Peyer's patch (tissue), 4 donors: Measurements from ENCODE around the gene SPRED1. TPM values are rescaled to one million over a fixed set of nuclear protein-coding genes. Genes with fewer than 3 reads are reported as not detected.

Source experiments
- DNase-seq, 3 donors: peaks; one replicate each; pipeline ENCODE4 v3.0.0-alpha.2; 2017 to 2019
- H3K27ac ChIP-seq, 4 donors: fragments of 200-600 bp; sonication (generic); one replicate each; pipeline ENCODE4 v1.5.1; 2016 to 2019
- H3K27me3 ChIP-seq, 2 donors: fragments of 200-600 bp; sonication (generic); one replicate each; pipeline ENCODE4 v1.5.1; 2019
- H3K36me3 ChIP-seq, 3 donors: fragments of 200-600 bp; sonication (generic); one replicate each; pipeline ENCODE4 v1.5.1; 2016 to 2019
- H3K4me1 ChIP-seq, 4 donors: fragments of 200-600 bp; sonication (generic); one replicate each; pipeline ENCODE4 v1.5.1; 2016 to 2019
- H3K4me3 ChIP-seq, 4 donors: fragments of 200-600 bp; sonication (generic); 1 replicate in 3 of 4; 2 replicates in 1 of 4; pipeline ENCODE4 v1.5.1; 2016 to 2019; ENCODE audit warnings: mild to moderate bottlenecking in 1 of 4
- H3K9me3 ChIP-seq, 4 donors: fragments of 200-600 bp; sonication (generic); one replicate each; pipeline ENCODE4 v1.5.1; 2016 to 2019; ENCODE audit warnings: mild to moderate bottlenecking in 1 of 4
- POLR2A ChIP-seq, 2 donors: fragments of 450-650 bp; IDR thresholded peaks; one replicate each; pipeline ENCODE4 v1.5.1; 2017; ENCODE audit warnings: antibody characterized with exemption in 2 of 2, mild to moderate bottlenecking in 2 of 2, moderate library complexity in 2 of 2
- total RNA-seq, 4 donors: library from RNA; depleted of rRNA; stranded (reverse); fragments of >200 nt; gene quantifications; one replicate each; pipeline ENCODE4 v1.1.0, GENCODE V29; 2016
- TF ChIP-seq, protein P1 (sequence below), 6 experiments: fragments of 450-650 bp in 4 of 6; fragments of 200-600 bp in 2 of 6; sonication (generic) in 1 of 6; IDR thresholded peaks; one replicate each; pipeline ENCODE4 v1.5.1; 2017 to 2019; ENCODE audit warnings: antibody characterized with exemption in 6 of 6, mild to moderate bottlenecking in 3 of 6, moderate library complexity in 1 of 6

SPRED1 gene
- total RNA-seq, 4 donors from 2014 or later, result 8.9 to 40.4 (median 20.2) TPM

DNA sequence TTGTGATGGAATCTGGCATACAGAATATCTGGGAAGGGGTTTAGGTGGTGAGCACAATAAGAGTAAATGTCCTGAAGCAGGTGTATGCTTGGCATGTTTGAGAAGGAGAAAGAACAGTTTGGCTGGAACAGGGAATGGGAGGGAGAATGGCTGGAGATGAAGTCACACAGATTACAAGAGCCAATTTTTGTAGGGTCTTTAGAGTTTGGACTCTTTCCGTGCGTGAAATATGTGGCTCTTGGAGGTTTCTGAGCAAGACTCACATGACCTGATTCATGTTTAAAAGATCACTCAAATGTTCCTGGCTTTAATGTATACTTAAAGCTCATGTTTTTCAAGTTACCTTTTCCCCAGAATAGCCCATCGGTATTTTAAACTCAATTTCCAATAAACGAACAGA, 32.8 kb downstream of the SPRED1 start:
- DNase-seq, result no peak
- no peaks in the 10 kb centered on the region for H3K36me3 ChIP-seq
- H3K4me1 ChIP-seq, result no peaks in the 10 kb centered on the region
- H3K27me3 ChIP-seq, result no peaks in the 10 kb centered on the region
- no peak overlapping the region for H3K27ac ChIP-seq
- no peak overlapping the region for H3K4me3 ChIP-seq
- no peaks in the 10 kb centered on the region for H3K9me3 ChIP-seq
- TF ChIP-seq, protein P1, sequence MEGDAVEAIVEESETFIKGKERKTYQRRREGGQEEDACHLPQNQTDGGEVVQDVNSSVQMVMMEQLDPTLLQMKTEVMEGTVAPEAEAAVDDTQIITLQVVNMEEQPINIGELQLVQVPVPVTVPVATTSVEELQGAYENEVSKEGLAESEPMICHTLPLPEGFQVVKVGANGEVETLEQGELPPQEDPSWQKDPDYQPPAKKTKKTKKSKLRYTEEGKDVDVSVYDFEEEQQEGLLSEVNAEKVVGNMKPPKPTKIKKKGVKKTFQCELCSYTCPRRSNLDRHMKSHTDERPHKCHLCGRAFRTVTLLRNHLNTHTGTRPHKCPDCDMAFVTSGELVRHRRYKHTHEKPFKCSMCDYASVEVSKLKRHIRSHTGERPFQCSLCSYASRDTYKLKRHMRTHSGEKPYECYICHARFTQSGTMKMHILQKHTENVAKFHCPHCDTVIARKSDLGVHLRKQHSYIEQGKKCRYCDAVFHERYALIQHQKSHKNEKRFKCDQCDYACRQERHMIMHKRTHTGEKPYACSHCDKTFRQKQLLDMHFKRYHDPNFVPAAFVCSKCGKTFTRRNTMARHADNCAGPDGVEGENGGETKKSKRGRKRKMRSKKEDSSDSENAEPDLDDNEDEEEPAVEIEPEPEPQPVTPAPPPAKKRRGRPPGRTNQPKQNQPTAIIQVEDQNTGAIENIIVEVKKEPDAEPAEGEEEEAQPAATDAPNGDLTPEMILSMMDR (IDR thresholded peaks at IDR 0.05), result no peak
- no peak for TF ChIP-seq POLR2A (IDR thresholded peaks at IDR 0.05)

DNA sequence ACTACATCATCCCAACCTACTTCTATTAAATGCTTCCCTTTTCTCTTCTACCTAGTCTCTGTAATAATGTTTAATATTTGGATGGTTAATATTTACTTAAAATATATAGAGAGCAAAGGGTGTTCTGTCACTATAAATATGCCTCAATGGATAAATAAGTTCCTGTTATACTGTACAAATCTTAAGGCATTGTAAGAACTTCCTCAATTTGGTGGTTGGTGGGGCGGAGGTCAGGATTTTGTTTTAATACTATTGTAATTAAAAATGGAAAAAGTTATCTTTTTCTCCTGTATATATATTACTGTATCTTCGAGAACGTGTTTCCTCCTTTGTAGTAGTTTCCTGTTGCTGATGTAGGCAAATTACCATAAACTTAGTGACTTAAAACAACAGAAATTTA, 41.5 kb downstream of the SPRED1 start:
- Histone ChIP-seq H3K9me3 (no peaks in the 10 kb centered on the region), H3K4me3 (no peak overlapping the region), H3K36me3 (no peaks in the 10 kb centered on the region), H3K4me1 (no peaks in the 10 kb centered on the region), H3K27ac (no peak overlapping the region), H3K27me3 (no peaks in the 10 kb centered on the region)
- TF ChIP-seq POLR2A (IDR thresholded peaks at IDR 0.05), result no peak
- no peak for DNase-seq

DNA sequence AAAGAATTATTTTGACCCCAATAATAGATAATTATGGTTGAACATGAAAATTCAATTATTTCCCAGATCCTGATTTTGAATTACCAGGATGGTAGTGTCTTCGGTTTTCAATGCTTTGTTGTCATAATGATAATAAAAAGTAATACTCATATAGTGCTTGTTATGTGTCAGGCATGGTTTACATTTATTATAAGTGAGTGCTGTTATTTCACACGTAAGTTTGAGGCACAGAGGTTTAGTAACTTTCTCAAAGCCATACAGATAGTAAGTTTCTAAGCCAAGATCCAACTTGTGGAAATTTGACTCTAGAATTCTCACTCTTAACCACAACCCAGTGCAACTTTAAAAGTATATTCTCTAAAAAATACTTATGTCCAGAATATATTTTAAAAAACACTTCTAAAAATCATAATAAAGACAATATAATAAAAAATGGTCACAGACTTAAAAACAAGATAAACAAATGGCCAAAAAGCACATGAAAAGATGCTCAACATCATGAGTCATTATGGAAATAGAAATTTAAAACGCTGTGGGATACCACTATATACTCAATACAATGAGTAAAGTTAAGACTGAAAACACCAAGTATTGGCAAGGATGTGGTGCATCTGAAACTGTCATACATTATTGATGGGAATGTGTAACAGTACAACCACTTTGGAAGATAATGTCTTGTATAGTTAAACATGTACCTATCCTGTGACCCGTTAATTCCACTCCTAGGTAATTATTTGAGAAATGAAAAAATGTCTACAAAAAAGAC, 45.2 kb downstream of the SPRED1 start:
- DNase-seq, result no peak
- Histone ChIP-seq H3K4me3 (no peak overlapping the region), H3K27me3 (no peaks in the 10 kb centered on the region), H3K4me1 (no peaks in the 10 kb centered on the region), H3K9me3 (no peaks in the 10 kb centered on the region), H3K27ac (no peak overlapping the region), H3K36me3 (no peaks in the 10 kb centered on the region)
- TF ChIP-seq POLR2A (IDR thresholded peaks at IDR 0.05), result no peak
- TF ChIP-seq, protein P1 (IDR thresholded peaks at IDR 0.05), result no peak

DNA sequence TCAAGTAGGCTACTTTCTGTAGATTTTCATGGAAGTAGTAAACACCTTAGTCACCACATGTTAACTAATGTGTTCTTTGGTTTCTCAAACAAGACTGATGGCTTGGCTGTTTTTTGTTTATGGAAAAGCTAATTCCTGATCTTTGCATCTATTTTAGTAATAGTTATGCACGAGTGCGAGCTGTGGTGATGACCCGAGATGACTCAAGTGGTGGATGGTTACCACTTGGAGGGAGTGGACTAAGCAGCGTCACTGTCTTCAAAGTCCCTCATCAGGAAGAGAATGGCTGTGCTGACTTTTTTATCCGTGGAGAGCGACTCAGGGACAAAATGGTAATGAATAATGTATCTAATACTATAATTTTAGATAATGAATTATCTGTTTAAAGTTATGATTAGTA, 46.6 kb downstream of the SPRED1 start:
- no peaks in the 10 kb centered on the region for H3K9me3 ChIP-seq
- no peaks in the 10 kb centered on the region for H3K27me3 ChIP-seq
- no peak overlapping the region for H3K27ac ChIP-seq
- H3K4me3 ChIP-seq, result no peak overlapping the region
- DNase-seq, result no peak
- TF ChIP-seq, protein P1 (IDR thresholded peaks at IDR 0.05), result no peak
- no peak for TF ChIP-seq POLR2A (IDR thresholded peaks at IDR 0.05)
- no peaks in the 10 kb centered on the region for H3K36me3 ChIP-seq
- H3K4me1 ChIP-seq, result no peaks in the 10 kb centered on the region

DNA sequence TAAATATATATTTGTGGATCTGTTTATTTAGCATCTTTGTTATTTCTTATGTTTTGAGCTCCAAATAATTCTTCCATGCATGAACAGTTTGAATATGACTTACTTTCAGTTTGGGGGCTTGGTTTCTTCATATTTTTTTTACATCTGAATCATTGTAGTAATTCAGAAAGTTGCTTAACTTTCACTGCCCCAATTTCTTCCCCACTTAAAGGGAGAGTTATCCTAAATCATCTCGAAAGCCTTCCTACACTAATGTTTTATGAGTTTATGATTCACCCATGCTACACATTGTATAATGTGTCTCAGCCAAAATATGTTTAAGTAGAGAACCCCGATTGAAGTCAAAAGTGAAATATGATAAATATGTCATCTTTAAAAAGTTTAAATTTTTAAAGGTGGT, 47.8 kb downstream of the SPRED1 start:
- no peaks in the 10 kb centered on the region for H3K36me3 ChIP-seq
- no peaks in the 10 kb centered on the region for H3K9me3 ChIP-seq
- no peak overlapping the region for H3K27ac ChIP-seq
- H3K4me1 ChIP-seq, result no peaks in the 10 kb centered on the region
- TF ChIP-seq, protein P1 (IDR thresholded peaks at IDR 0.05), result no peak
- TF ChIP-seq POLR2A (IDR thresholded peaks at IDR 0.05), result no peak
- H3K4me3 ChIP-seq, result no peak overlapping the region
- no peak for DNase-seq
- H3K27me3 ChIP-seq, result no peaks in the 10 kb centered on the region

DNA sequence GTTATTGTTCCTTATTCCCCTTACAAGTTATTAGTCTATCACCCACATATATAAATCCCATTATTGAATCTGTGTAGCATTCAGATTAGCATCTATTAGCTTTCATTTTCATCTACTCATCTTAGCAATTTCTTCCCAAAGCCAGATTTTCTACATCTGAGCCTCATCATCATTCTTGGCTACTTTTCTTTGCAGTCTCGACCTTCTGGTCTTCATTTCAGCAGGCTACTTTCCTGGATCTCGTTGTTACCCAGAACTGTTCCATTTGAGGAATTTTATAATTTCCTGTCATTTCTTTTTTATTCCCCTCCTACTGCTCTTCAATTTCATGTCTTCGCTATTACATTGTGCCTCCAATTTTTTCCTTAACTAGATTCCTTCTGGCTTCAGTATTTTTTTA, 51.8 kb downstream of the SPRED1 start:
- H3K4me1 ChIP-seq, result no peaks in the 10 kb centered on the region
- no peaks in the 10 kb centered on the region for H3K27me3 ChIP-seq
- TF ChIP-seq, protein P1 (IDR thresholded peaks at IDR 0.05), result no peak
- TF ChIP-seq POLR2A (IDR thresholded peaks at IDR 0.05), result no peak
- DNase-seq, result no peak
- no peak overlapping the region for H3K27ac ChIP-seq
- no peak overlapping the region for H3K4me3 ChIP-seq
- no peaks in the 10 kb centered on the region for H3K36me3 ChIP-seq
- no peaks in the 10 kb centered on the region for H3K9me3 ChIP-seq
